Kidney (tissue), 14 donors: Measurements from ENCODE around the gene VAV2. TPM values are rescaled to one million over a fixed set of nuclear protein-coding genes. Genes with fewer than 3 reads are reported as not detected.

Source experiments
- DNase-seq, 5 donors: peaks; one replicate each; pipeline ENCODE4 v3.0.0-alpha.2; 2013 to 2020
- FAIRE-seq: peaks from 2 replicates; lab custom pipeline; 2012; peaks lifted over from hg19 to GRCh38; lab: Jason Lieb, UNC
- H3K27ac ChIP-seq, 2 donors: one replicate each; pipeline ENCODE4 v1.7.0; 2013; ENCODE audit warnings: low read depth in 2 of 2, low read length in 2 of 2, inconsistent platforms in 1 of 2
- H3K27me3 ChIP-seq: one replicate; pipeline ENCODE4 v1.7.1; 2013; ENCODE audit warnings: low read length, inconsistent platforms; ENCODE audit not compliant: control insufficient read depth, insufficient read depth
- H3K36me3 ChIP-seq, 3 donors: one replicate each; pipeline versions ENCODE4 v1.7.0 to v1.7.1; 2013; ENCODE audit warnings: low read length in 3 of 3, control low read depth in 1 of 3, inconsistent platforms in 1 of 3; ENCODE audit not compliant: insufficient read depth in 3 of 3, control insufficient read depth in 2 of 3
- H3K4me1 ChIP-seq, 3 donors: one replicate each; pipeline versions ENCODE4 v1.7.0 to v1.7.1; 2013; ENCODE audit warnings: low read length in 3 of 3, inconsistent platforms in 1 of 3, low read depth in 1 of 3; ENCODE audit not compliant: control insufficient read depth in 2 of 3, insufficient read depth in 2 of 3
- H3K4me3 ChIP-seq, 3 donors: one replicate each; pipeline versions ENCODE4 v1.7.0 to v1.8.1; 2013; ENCODE audit warnings: low read length in 3 of 3, control low read depth in 1 of 3, inconsistent platforms in 1 of 3
- H3K9ac ChIP-seq, 3 donors: one replicate each; pipeline versions ENCODE4 v1.7.0 to v1.7.1; 2013; ENCODE audit warnings: low read length in 3 of 3, control low read depth in 1 of 3, inconsistent platforms in 1 of 3
- H3K9me3 ChIP-seq, 3 donors: one replicate each; pipeline versions ENCODE4 v1.7.0 to v1.7.1; 2013; ENCODE audit warnings: low read length in 3 of 3, control low read depth in 1 of 3, inconsistent platforms in 1 of 3; ENCODE audit not compliant: control insufficient read depth in 2 of 3, insufficient read depth in 1 of 3
- intact Hi-C: fragments of 100-400 bp; cut with DNase I; formaldehyde crosslinking; loops from one replicate; pipeline ENCODE4 v1.11.1; 2022
- polyA plus RNA-seq: library from polyadenylated mRNA; stranded (reverse); fragments of 350-450 nt; fragmentation: Illumina TruSeq; extraction: RNeasy Lipid Tissue Mini Kit (QIAGEN cat#74804); gene quantifications from one replicate; pipeline ENCODE4 v1.2.3, GENCODE V29; 2014; ENCODE audit warnings: low read depth, low replicate concordance; ENCODE audit not compliant: insufficient read depth
- total RNA-seq: library from RNA; stranded (reverse); fragmentation: NEBNext Ultra II Directional; extraction: Animal tissue kit (Norgen Biotek cat#: 25700); gene quantifications from one replicate; pipeline ENCODE4 v1.2.1, GENCODE V29; 2021
- TF ChIP-seq, protein P1 (sequence below): IDR thresholded peaks from 3 replicates; pipeline ENCODE4 v1.5.1; 2012; ENCODE audit warnings: mild to moderate bottlenecking, moderate library complexity, borderline replicate concordance; ENCODE audit not compliant: insufficient read depth; ENCODE audit errors: extremely low read depth
- donor health status: control.
- donor health status: control.
- donor health status: control.
- donor health status: control.
- donor health status: control.
- donor health status: DM: yes; HTN: yes; CAD: no.
- donor health status: Normal renal cell carcinoma (clear cell type).

Gene VAV2
- total and polyA plus RNA-seq, 2 donors from 2014 or later: 22.3 to 47.1 TPM

GRCh38 chr9:133812941-133813748 lies 179.0 kb downstream of the VAV2 start:
- TF ChIP-seq, protein P1, sequence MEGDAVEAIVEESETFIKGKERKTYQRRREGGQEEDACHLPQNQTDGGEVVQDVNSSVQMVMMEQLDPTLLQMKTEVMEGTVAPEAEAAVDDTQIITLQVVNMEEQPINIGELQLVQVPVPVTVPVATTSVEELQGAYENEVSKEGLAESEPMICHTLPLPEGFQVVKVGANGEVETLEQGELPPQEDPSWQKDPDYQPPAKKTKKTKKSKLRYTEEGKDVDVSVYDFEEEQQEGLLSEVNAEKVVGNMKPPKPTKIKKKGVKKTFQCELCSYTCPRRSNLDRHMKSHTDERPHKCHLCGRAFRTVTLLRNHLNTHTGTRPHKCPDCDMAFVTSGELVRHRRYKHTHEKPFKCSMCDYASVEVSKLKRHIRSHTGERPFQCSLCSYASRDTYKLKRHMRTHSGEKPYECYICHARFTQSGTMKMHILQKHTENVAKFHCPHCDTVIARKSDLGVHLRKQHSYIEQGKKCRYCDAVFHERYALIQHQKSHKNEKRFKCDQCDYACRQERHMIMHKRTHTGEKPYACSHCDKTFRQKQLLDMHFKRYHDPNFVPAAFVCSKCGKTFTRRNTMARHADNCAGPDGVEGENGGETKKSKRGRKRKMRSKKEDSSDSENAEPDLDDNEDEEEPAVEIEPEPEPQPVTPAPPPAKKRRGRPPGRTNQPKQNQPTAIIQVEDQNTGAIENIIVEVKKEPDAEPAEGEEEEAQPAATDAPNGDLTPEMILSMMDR: no peak
- H3K4me1 ChIP-seq: no peaks in the 10 kb centered on the region
- intact Hi-C loops: no loop called here
- no peaks in the 10 kb centered on the region for H3K9me3 ChIP-seq
- H3K9ac ChIP-seq: no peak overlapping the region
- H3K4me3 ChIP-seq: no peak overlapping the region
- H3K27ac ChIP-seq: no peak overlapping the region
- FAIRE-seq (no peak), DNase-seq (peak in 1 of 5 donors; percentile 26)
- peaks cover 0 to 3% (median 0%) of the 10 kb centered on the region in 3 donors for H3K36me3 ChIP-seq
- no peaks in the 10 kb centered on the region for H3K27me3 ChIP-seq

- Histone ChIP-seq H3K9me3 (no peaks in the 10 kb centered on the region), H3K9ac (no peak overlapping the region), H3K4me1 (no peaks in the 10 kb centered on the region), H3K27ac (no peak overlapping the region), H3K36me3 (peaks cover 0 to 4% (median 0%) of the 10 kb centered on the region in 3 donors), H3K4me3 (no peak overlapping the region), H3K27me3 (no peaks in the 10 kb centered on the region)
- FAIRE-seq: no peak
- TF ChIP-seq, protein P1: no peak
- no peak for DNase-seq
- intact Hi-C loops: no loop called here
Observed at GRCh38 chr9:133812077-133812868, 179.9 kb downstream of the VAV2 start.

DNA sequence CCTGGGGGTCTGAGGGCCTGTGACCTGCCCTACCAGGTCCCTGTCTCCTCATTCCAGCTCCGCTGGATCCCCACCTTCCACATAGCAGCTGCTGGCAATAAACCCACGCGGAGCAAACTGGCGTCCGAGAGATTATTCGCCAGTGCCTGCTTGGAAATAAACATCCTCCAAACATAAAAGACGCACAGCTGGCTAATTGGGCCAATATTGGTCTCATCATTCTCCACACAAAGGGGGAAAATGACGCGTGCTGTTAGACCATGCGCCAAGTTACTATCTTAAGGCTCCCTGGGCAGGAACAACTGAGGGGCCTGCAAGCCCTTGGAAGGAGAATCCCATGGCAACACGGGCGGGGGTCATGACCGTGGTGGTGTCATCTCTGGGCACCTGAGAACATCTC lies 180.7 kb downstream of the VAV2 start:
- no peaks in the 10 kb centered on the region for H3K4me1 ChIP-seq

More for the DNA sequence above, 180.7 kb downstream of the VAV2 start:
- intact Hi-C loops: no loop called here
- Histone ChIP-seq H3K4me3 (no peak overlapping the region), H3K27me3 (no peaks in the 10 kb centered on the region), H3K27ac (no peak overlapping the region), H3K9me3 (no peaks in the 10 kb centered on the region), H3K36me3 (peaks cover 0 to 4% (median 0%) of the 10 kb centered on the region in 3 donors), H3K9ac (no peak overlapping the region)
- DNase-seq (no peak), FAIRE-seq (no peak)
- TF ChIP-seq, protein P1: no peak
